ENCODE measurements around the gene SMIM13.

The SMIM13 gene

GRCh38 chr6:11144393-11144851 lies 50.8 kb downstream of the SMIM13 start:
- DNase-seq (ENCODE audit: low spot score), result peak; percentile 78
- peak; percentile 97 for TF ChIP-seq CTCF (IDR thresholded peaks at IDR 0.05; ENCODE audit: extremely low read depth, insufficient read depth, missing control alignments)
- in situ Hi-C loops (cut with MboI; ENCODE audit: low pct_unique_long_range_greater_than_20kb, low sequenced_read_pairs, unreplicated experiment), result loop anchor here (10.0 kb wide), 2 partner anchors 350 to 430 kb away; no protein-coding TSS in a partner anchor

- in situ Hi-C loops (cut with MboI; ENCODE audit: low pct_unique_long_range_greater_than_20kb, low sequenced_read_pairs, unreplicated experiment), result loop anchor here (10.0 kb wide), 2 partner anchors 349 to 429 kb away; no protein-coding TSS in a partner anchor
- no peak for DNase-seq (ENCODE audit: low spot score)
- TF ChIP-seq CTCF (IDR thresholded peaks at IDR 0.05; ENCODE audit: extremely low read depth, insufficient read depth, missing control alignments), result no peak
Observed at GRCh38 chr6:11146117-11146826, 52.6 kb downstream of the SMIM13 start.

- DNase-seq (ENCODE audit: low spot score), result no peak
- in situ Hi-C loops (cut with MboI; ENCODE audit: low pct_unique_long_range_greater_than_20kb, low sequenced_read_pairs, unreplicated experiment), result loop anchor here (10.0 kb wide), 2 partner anchors 345 to 425 kb away; no protein-coding TSS in a partner anchor
- TF ChIP-seq CTCF (IDR thresholded peaks at IDR 0.05; ENCODE audit: extremely low read depth, insufficient read depth, missing control alignments), result no peak
Observed at GRCh38 chr6:11149551-11149950, 55.9 kb downstream of the SMIM13 start.

- no peak for TF ChIP-seq CTCF (IDR thresholded peaks at IDR 0.05; ENCODE audit: extremely low read depth, insufficient read depth, missing control alignments)
- no peak for DNase-seq (ENCODE audit: low spot score)
- in situ Hi-C loops (cut with MboI; ENCODE audit: low pct_unique_long_range_greater_than_20kb, low sequenced_read_pairs, unreplicated experiment), result no loop called here
Observed at GRCh38 chr6:11151488-11151887, 57.9 kb downstream of the SMIM13 start.

- in situ Hi-C loops (cut with MboI; ENCODE audit: low pct_unique_long_range_greater_than_20kb, low sequenced_read_pairs, unreplicated experiment), result no loop called here
- no peak for DNase-seq (ENCODE audit: low spot score)
- no peak for TF ChIP-seq CTCF (IDR thresholded peaks at IDR 0.05; ENCODE audit: extremely low read depth, insufficient read depth, missing control alignments)
Observed at GRCh38 chr6:11152581-11152980, 58.9 kb downstream of the SMIM13 start.

- TF ChIP-seq CTCF (IDR thresholded peaks at IDR 0.05; ENCODE audit: extremely low read depth, insufficient read depth, missing control alignments), result no peak
- in situ Hi-C loops (cut with MboI; ENCODE audit: low pct_unique_long_range_greater_than_20kb, low sequenced_read_pairs, unreplicated experiment), result no loop called here
- no peak for DNase-seq (ENCODE audit: low spot score)
Observed at GRCh38 chr6:11153447-11153846, 59.8 kb downstream of the SMIM13 start.
